K562 (cell line): ENCODE data around the gene EIF1. TPM values are rescaled to one million over a fixed set of nuclear protein-coding genes. Genes with fewer than 3 reads are reported as not detected.

Source experiments
- ATF3 ChIP-seq, 2 experiments: fragments of 450-650 bp in 1 of 2; sonication (generic) in 1 of 2; formaldehyde crosslinking in 1 of 2; IDR thresholded peaks in 1 of 2; conservative IDR thresholded peaks in 1 of 2; 2 replicates each; pipeline versions ENCODE4 v1.6.1 to v1.8.1; 2016 to 2023; ENCODE audit warnings: mild to moderate bottlenecking in 2 of 2, moderate library complexity in 2 of 2, inconsistent platforms in 1 of 2, missing genetic modification reagents in 1 of 2
- RAD21 ChIP-seq, 2 experiments: fragments of 250-450 bp in 1 of 2; fragments of 450-650 bp in 1 of 2; sonication (Bioruptor Pico) in 1 of 2; formaldehyde crosslinking in 1 of 2; IDR thresholded peaks in 1 of 2; conservative IDR thresholded peaks in 1 of 2; 2 replicates each; pipeline versions ENCODE4 v1.4.0 to v1.8.0; 2020 to 2022; ENCODE audit warnings: mild to moderate bottlenecking in 2 of 2, moderate library complexity in 1 of 2
- RNF219 ChIP-seq: fragments of 250-450 bp; sonication (Bioruptor Pico); IDR thresholded peaks from 2 replicates; pipeline ENCODE4 v1.5.0; 2022; ENCODE audit warnings: mild to moderate bottlenecking
- XRCC4 ChIP-seq: IDR thresholded peaks from one replicate; pipeline ENCODE4 v1.6.1; 2011; ENCODE audit not compliant: insufficient read depth, insufficient read length; ENCODE audit errors: extremely low read depth
- ZBTB1 ChIP-seq: sonication (generic); formaldehyde crosslinking; IDR thresholded peaks from 2 replicates; pipeline ENCODE4 v1.8.1; 2023; ENCODE audit warnings: missing genetic modification reagents, low read depth, mild to moderate bottlenecking, borderline replicate concordance
- ZFPM2 ChIP-seq: fragments of 250-450 bp; sonication (Bioruptor Pico); IDR thresholded peaks from 2 replicates; pipeline ENCODE4 v1.5.1; 2022; ENCODE audit warnings: mild to moderate bottlenecking
- ZNF583 ChIP-seq: fragments of 250-450 bp; sonication (Bioruptor Pico); IDR thresholded peaks from 2 replicates; pipeline ENCODE4 v1.4.0; 2020
- polyA plus RNA-seq, 8 experiments: library from polyadenylated mRNA; depleted of rRNA in 4 of 8; stranded (reverse) in 5 of 8; unstranded in 3 of 8; fragments of >200 nt; fragmentation: Nextera tagmentation in 2 of 8; fragmentation: Illumina TruSeq in 1 of 8; extraction: Ambion mirVana in 2 of 8; extraction: Trizol in 1 of 8; gene quantifications; 2 replicates each; pipeline versions ENCODE4 v1.2.1 to v1.2.3, GENCODE V29; 2011 to 2014; ENCODE audit warnings: inconsistent platforms in 1 of 8, missing spikeins in 1 of 8
- total RNA-seq, 7 experiments: library from RNA; depleted of rRNA in 6 of 7; stranded (reverse); fragments of >200 nt in 6 of 7; fragmentation: Illumina TruSeq in 2 of 7; extraction: Trizol in 2 of 7; gene quantifications; 2 replicates each; pipeline versions ENCODE4 v1.2.1 to v1.2.3, GENCODE V29; 2011 to 2021; ENCODE audit warnings: low replicate concordance in 1 of 7

Gene EIF1
- total and polyA plus RNA-seq, 9 of the 15 experiments (the other 6 are each of a cell fraction or from before 2014, with no cell fraction given): 67.0 to 1,204 (median 320) TPM

GRCh38 chr17:41672153-41672552 lies 16.5 kb upstream of the EIF1 start (continued):
- TF ChIP-seq ATF3 (IDR thresholded peaks at IDR 0.05) (no peak), ATF3 (CRISPR knock-in tag; conservative IDR thresholded peaks at IDR 0.05) (no peak), RNF219 (CRISPR knock-in tag) (no peak), ZFPM2 (CRISPR knock-in tag) (no peak), XRCC4 (no peak), ZBTB1 (CRISPR knock-in tag) (no peak), RAD21 (CRISPR knock-in tag; conservative IDR thresholded peaks at IDR 0.05 in 1 of 2, IDR thresholded peaks at IDR 0.05 in 1 of 2) (no peak), ZNF583 (no peak)
